Stimulated activated CD4-positive, alpha-beta T cell treated with anti-CD3 and anti-CD28 coated beads, Interleukin-1b, Interleukin-23, amount 100 ng/mL, for 48 hours (primary cell): ENCODE measurements around the gene IVD.

Experiments
- DNase-seq: peaks from one replicate; pipeline ENCODE4 v3.0.0-alpha.2; 2020

IVD gene

DNA sequence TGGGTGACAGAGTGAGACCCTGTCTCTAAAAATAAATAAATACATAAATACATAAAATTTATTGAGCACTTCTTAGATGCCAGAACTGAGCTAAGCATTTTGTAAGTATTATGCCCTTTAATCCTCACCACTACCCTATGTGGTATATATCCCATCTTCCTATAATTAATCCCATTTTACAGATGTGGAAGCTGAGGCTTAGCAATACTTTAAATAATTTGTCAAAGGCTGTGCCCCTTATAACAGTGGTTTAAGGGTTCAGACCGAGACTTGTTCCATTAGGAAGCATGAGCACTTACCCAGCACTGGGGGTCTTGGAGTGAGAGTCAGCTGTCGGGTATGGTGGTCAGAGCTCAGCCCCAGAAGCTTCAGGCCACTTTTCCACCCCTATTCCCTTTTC, 57.7 kb downstream of the IVD start:
- no peak for DNase-seq

DNA sequence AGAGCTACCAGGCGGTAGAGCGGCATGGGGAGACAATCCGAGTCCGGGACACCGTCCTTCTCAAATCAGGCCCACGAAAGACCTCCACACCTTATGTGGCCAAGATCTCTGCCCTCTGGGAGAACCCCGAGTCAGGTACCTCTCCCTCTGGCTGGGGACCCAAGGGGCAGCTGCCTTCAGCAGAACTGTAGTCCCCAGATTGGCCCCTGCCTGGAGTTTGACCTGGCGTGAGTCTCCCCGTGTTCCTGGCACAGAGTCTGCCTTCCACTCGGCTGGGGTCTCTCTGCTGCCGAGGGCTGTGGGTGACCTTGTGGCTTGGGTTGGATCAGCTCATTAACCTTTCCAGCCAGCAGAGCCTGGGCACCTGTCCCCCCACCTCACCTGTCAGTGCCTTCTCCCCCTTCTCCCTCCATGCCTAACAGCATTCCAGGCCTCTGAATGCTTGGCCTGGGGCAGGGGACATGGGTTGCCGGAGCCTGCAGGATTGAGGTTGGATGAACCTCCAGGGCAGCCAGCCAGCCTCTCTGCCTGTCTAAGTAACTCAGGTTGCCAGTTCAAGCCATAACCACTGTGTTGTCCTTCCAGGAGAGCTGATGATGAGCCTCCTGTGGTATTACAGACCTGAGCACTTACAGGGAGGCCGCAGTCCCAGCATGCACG, 58.4 kb downstream of the IVD start:
- no peak for DNase-seq

DNA sequence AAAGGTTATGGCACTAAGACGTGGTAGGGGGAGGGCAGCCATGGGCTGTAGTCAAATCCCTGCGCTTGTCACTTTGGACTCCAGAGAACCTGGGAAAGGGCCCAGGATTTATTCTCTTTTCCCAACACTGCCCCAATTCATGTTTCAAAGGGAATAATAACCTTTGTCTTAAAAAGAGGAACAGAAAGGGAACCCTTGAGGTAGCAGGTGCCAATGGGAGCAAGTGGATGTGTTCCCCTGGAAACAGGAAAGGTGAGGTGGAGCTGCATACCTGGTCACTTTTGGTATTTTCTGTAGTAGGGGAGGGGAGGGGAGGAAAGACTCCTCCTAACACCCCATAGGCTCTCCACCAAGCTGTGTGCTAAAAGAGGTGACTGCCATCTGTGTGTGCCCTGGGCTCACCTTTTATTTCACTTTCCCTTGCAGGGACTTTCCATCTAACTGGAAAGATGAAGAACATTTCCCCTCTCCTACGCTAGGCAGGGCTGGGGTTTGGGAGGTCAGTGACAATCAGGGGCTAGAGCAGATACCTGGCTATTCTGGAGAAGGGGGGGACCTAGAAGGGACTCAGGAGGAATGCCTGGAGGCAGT, 59.1 kb downstream of the IVD start:
- DNase-seq = no peak

DNA sequence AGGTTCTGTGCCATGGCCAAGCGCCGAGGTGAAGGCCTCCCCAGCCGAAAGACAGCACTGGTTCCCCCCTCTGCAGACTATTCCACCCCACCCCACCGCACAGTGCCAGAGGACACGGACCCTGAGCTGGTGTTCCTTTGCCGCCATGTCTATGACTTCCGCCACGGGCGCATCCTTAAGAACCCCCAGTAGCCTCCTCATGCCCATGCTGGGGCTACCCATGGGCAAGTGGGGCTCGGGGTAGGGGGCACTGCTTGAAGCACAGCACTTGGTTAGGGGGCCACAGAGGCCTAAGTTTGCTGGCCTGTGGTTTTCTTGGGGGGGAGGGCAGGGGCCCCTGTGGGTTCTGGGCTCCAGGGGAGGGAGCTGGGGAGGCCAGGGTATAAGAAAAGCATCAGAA, 60.3 kb downstream of the IVD start:
- DNase-seq = no peak

DNA sequence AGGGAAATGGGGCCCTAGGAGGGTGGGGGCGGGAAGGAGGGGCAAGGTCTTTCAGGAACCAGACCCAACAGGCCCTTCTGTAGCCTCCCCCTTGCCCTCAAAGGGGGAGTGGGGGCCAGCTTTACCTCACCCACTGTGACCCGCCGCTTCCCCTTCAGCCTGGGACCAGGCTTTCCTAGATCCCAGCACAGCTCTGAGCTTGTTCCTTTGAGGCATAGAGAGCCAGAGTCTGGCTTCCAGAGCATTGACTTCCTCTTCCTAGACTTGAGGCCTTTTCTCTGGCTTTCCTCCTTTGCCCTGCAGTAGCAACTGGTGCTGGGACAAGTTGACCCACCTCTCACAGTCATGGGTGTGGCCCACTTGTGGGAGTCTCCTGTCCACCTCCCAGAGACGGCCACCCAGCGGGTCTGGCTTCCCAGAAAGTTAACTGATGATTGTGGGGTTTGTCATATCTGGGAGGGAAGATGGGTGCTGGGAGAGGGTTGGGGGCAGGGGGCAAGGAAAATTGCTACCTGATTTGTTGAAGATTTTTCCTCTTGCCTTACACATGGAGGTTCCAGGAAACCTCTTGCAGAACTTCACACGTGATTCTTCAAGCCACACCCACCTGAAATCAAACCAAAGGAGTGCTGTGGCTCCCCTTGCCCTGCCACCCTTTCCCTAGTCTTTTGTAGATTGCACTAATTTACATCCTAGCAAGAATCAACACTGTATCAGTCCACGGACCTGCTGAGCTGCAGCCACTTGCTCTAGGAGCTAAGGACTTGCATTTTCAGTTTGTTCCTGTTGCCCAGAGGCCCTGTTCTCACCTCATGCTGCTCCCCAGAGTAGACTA, 61.0 kb downstream of the IVD start:
- DNase-seq = no peak

DNA sequence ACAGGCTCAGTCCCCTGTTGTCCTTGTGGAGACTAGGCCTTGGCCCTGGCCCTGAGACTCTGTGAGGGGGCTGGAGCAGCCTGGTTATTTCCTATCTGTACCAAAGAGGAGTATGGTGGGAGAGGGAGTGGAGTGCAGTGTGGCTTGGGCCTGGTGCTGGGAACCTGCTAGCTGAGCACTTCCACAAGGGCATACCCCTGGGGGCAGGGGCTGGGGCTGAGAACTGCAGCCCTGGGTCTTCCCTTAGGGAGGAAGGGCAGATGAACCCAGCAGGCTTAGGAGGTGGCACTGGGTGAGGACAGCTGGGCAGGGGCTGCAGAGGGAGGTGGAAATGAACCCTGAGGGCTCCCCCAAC, 61.6 kb downstream of the IVD start:
- DNase-seq = no peak

DNA sequence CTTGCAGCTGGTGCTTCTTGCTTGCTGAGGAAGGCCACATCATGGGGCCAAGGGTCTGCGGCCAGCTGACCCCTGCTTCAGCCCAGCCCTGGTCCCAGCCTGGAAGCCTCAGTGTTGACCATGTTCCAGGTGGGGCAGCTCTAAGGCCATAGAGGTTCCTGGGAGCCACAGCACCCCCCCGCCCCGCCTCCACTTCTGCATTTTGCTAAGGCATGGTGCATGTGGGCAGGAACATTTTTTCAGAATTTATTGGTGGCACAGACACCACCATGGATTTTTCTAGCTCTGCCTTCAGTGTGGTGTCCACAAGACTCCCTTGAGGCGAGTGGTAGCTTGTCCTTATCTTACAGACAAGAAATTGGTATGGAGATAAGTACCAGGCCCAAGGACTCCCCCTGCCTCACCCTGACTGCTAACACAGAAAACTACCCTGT, 63.3 kb downstream of the IVD start:
- no peak for DNase-seq

DNA sequence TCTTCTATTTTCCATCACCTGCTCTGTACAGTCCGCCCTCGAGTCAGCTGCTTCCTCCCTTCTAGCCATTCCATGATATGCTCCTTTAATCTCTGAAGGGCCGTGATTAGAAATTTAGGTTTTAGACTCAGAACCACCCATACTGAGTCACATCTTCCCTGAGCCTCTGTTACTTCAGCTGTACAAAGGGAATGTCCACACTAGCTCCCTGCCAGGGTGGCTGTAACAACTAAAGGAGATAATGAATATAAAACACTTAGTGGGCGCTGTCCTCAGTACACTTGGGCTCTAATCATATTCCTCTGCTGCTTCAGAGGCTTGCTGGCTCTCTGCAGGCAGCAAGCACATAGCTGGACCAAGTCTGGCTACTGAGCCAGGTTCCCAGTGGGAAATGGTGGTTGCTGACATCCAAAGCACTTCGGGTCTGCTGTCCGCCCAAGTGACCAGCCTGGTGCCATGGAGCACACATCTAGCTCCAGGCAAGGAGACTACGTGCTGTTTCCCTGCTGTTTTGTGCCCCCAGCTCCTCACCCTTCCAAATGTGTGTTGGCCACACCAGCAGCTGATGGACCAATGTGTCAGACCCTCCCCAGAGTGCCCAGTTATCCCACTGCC, 64.3 kb downstream of the IVD start:
- DNase-seq = no peak

DNA sequence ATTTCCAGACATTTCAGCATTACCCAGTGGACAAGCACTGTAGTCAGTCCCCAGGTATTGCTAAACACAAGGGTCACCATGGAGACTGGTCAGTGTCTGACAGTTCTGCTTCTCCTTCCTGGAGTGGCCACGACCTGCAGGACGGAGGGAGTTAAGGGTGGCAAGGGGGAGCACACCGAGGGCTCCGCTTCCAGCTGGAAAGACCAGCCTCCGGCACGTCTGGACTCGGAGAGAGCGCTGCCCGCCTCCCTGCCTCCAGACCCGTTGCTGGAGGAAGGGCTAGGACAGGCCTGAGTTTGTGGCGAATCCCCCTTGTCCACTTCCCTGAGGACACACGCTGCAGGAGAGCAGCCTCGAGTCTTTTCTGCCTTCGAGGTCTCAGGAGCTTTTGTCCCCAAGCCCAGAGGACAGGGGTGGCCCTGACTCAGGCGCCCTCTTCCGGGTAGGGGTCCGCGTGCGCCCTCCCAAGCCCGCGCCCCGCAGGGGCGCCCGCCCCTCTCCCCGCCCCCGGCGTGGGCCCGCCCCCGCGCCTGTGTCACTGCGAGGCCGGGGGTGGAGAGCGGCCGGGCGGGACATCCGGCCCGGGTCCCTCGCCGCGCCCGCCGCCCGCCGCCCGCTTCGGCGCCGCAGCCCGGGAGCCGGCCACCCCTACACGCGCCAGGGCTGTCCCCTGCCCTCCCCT, 65.0 kb downstream of the IVD start, which contains the start of gene CHST14:
Gene CHST14, plus strand, starts transcription at position 562 of the 682 bp plus-strand sequence. CDS start 230 bp downstream, outside the sequence.
- DNase-seq = peak; percentile 28
